ENCODE measurements around the gene GGCT. TPM values are rescaled to one million over a fixed set of nuclear protein-coding genes. Genes with fewer than 3 reads are reported as not detected.

Gene GGCT
- total and polyA plus RNA-seq, 2 of the 8 experiments (the other 6 are each of a cell fraction or from before 2014, with no cell fraction given): 50.0 to 129 TPM

- Histone ChIP-seq H3K9me3 (ENCODE audit: insufficient read depth in 2 of 2, low read depth in 1 of 2, low read length in 1 of 2) (no peaks in the 10 kb centered on the region), H3K27ac (ENCODE audit: low read depth, low read length) (no peak overlapping the region), H4K91ac (replicated peaks; ENCODE audit: insufficient read length, low read length) (no peak overlapping the region), H3K14ac (ENCODE audit: insufficient read length) (no peak overlapping the region), H4K20me1 (replicated peaks in 1 of 2; ENCODE audit: control insufficient read depth in 1 of 2, insufficient read depth in 2 of 2, low read length in 2 of 2) (no peaks in the 10 kb centered on the region), H2BK12ac (ENCODE audit: low read depth, low read length) (no peak overlapping the region), H3K23ac (ENCODE audit: insufficient read length) (no peak overlapping the region), H2BK120ac (replicated peaks; ENCODE audit: low read depth, low read length) (no peak overlapping the region), H2BK20ac (ENCODE audit: low read length) (no peak overlapping the region), H3K36me3 (ENCODE audit: control insufficient read depth in 2 of 4, insufficient read depth in 4 of 4, low read length in 3 of 4) (no peaks in the 10 kb centered on the region), H3K9ac (replicated peaks in 1 of 4; ENCODE audit: extremely low read depth in 1 of 4, low read depth in 3 of 4, low read length in 3 of 4) (no peak overlapping the region), H2BK5ac (ENCODE audit: low read depth, low read length) (0 out of 2 replicates have a peak overlapping the region, but pooled peaks have one; percentile 62), H3K18ac (ENCODE audit: extremely low read depth, low read length) (peak overlapping the region; percentile 86), H3K56ac (replicated peaks; ENCODE audit: insufficient read length, low read depth, low read length) (no peak overlapping the region), H3K4me3 (ENCODE audit: extremely low read depth in 1 of 4, insufficient read depth in 2 of 4, low read depth in 3 of 4, low read length in 4 of 4) (peak overlapping the region in 1 of 4 experiments; percentile 4; a peak in 1 of 8 replicates), H2AK5ac (ENCODE audit: low read depth, low read length) (no peak overlapping the region), H3K79me1 (ENCODE audit: low read depth, low read length) (no peaks in the 10 kb centered on the region; the same call in 1 of the 2 replicates), H3K4me2 (ENCODE audit: insufficient read depth in 1 of 2, low read depth in 2 of 2, low read length in 2 of 2) (peak overlapping the region; percentile 36 to 53; a peak in 3 of 4 replicates), H3K23me2 (ENCODE audit: low read depth, low read length) (no peaks in the 10 kb centered on the region), H2AFZ (ENCODE audit: low read length) (no peak overlapping the region), H2BK15ac (ENCODE audit: low read length) (no peak overlapping the region; the same call in 1 of the 2 replicates), H3K4me1 (replicated peaks in 1 of 4; ENCODE audit: control insufficient read depth in 3 of 4, insufficient read depth in 4 of 4, low read length in 3 of 4) (peaks cover 3 to 14% (median 5%) of the 10 kb centered on the region in 4 experiments; a peak in 5 of 7 replicates), H4K5ac (ENCODE audit: insufficient read length, low read depth, low read length) (no peak overlapping the region), H3K79me2 (ENCODE audit: control insufficient read depth in 1 of 2, insufficient read depth in 2 of 2, low read length in 2 of 2) (no peaks in the 10 kb centered on the region), H3K4ac (replicated peaks; ENCODE audit: insufficient read length, low read depth, low read length) (no peak overlapping the region), H4K8ac (ENCODE audit: extremely low read depth, insufficient read depth, low read length) (no peak overlapping the region), H3K27me3 (replicated peaks in 1 of 4; ENCODE audit: control insufficient read depth in 3 of 4, extremely low read depth in 1 of 4, insufficient read depth in 3 of 4, low read length in 3 of 4) (no peaks in the 10 kb centered on the region)
- 18% methylated on average over 5 of the region's 5 CpGs; no CpG with 5 or more reads in 1 of the 2 experiments for WGBS, 2 experiments (ENCODE audit: extremely low coverage in 1 of 2, insufficient coverage in 1 of 2, insufficient read length in 1 of 2, insufficient replicate concordance in 2 of 2, low coverage in 1 of 2, low lambda C conversion rate in 2 of 2, missing lambda C conversion rate in 1 of 2)
- DNase-seq (ENCODE audit: low read depth in 1 of 2, low spot score in 2 of 2) (peak; percentile 66 to 79), FAIRE-seq (peak; percentile 92)
- CTCF ChIA-PET (ENCODE audit: partially characterized antibody): interaction anchor here (0.6 to 2.8 kb wide), 16 partner anchors 9 to 305 kb away, joined by 3 to 17 read pairs (median 4); no protein-coding TSS in a partner anchor
- POLR2A ChIA-PET (ENCODE audit: partially characterized antibody): interaction anchor here (0.6 to 1.3 kb wide), 7 partner anchors 8 to 305 kb away, joined by 3 to 11 read pairs (median 3); partner anchors contain the start of gene NOD1
- peak; percentile 69; the same call in 1 of the 2 replicates for TF ChIP-seq TEAD4 (IDR thresholded peaks at IDR 0.05; ENCODE audit: low read depth, low read length)
- peak; percentile 31; the same call in 1 of the 2 replicates for TF ChIP-seq GTF2F1 (IDR thresholded peaks at IDR 0.05; ENCODE audit: borderline replicate concordance, low read depth, low read length)
- peak; percentile 44 for TF ChIP-seq ASH2L (IDR thresholded peaks at IDR 0.05; ENCODE audit: low read length)
- peak; percentile 48 to 59 for TF ChIP-seq RAD21 (IDR thresholded peaks at IDR 0.05 in 1 of 2, conservative IDR thresholded peaks at IDR 0.05 in 1 of 2; ENCODE audit: low read depth in 2 of 2, low read length in 2 of 2)
- TF ChIP-seq YY1 (IDR thresholded peaks at IDR 0.05; ENCODE audit: low read depth, low read length): peak; percentile 57; the same call in 1 of the 2 replicates
- TF ChIP-seq POLR2A (IDR thresholded peaks at IDR 0.05; ENCODE audit: control extremely low read depth in 1 of 2, low read depth in 2 of 2, low read length in 2 of 2): 0 out of 3 replicates have a peak, but pooled peaks of 1 of the 2 experiments have one; percentile 26
- TF ChIP-seq CHD2 (IDR thresholded peaks at IDR 0.05; ENCODE audit: low read length): no peak
- TF ChIP-seq CTCF (IDR thresholded peaks at IDR 0.05; ENCODE audit: control extremely low read depth in 1 of 3, insufficient read depth in 1 of 3, low read depth in 1 of 3, low read length in 3 of 3): peak; percentile 15 to 65 (median 55)
- peak; percentile 32; the same call in 1 of the 2 replicates for TF ChIP-seq TAF1 (IDR thresholded peaks at IDR 0.05; ENCODE audit: low read depth, low read length)
- TF ChIP-seq FOSL1 (IDR thresholded peaks at IDR 0.05; ENCODE audit: insufficient read depth, low read depth, low read length): no peak
- peak; percentile 80 for TF ChIP-seq CREB1 (IDR thresholded peaks at IDR 0.05)
Measured at GRCh38 chr7:30469303-30469702, 35.3 kb downstream of the GGCT start.

Measured in H1 (cell line).